Measurements from ENCODE around the gene CSH1.

Gene CSH1

DNA sequence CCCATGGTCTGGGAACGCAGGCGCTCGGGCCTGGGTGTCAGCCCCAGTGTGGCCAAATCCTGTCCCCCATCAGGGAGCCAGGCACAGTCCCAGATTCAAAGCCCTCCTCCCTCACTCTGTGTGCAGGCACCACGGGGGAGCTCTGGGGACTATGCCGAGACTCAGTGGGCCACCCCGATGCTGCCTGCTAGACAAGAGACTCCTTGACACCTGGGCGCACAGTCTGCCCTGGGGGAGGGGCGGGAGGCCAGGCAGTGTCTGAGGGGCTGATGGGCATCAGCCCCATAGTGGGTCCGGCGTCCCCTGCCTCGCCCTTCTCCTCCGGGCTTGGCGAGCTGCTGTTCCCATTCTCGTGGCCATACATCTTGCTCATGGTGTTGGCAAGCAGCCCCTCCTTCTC lies 44.2 kb upstream of the CSH1 start:
- TF ChIP-seq, protein P1, sequence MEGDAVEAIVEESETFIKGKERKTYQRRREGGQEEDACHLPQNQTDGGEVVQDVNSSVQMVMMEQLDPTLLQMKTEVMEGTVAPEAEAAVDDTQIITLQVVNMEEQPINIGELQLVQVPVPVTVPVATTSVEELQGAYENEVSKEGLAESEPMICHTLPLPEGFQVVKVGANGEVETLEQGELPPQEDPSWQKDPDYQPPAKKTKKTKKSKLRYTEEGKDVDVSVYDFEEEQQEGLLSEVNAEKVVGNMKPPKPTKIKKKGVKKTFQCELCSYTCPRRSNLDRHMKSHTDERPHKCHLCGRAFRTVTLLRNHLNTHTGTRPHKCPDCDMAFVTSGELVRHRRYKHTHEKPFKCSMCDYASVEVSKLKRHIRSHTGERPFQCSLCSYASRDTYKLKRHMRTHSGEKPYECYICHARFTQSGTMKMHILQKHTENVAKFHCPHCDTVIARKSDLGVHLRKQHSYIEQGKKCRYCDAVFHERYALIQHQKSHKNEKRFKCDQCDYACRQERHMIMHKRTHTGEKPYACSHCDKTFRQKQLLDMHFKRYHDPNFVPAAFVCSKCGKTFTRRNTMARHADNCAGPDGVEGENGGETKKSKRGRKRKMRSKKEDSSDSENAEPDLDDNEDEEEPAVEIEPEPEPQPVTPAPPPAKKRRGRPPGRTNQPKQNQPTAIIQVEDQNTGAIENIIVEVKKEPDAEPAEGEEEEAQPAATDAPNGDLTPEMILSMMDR (IDR thresholded peaks at IDR 0.05; ENCODE audit: extremely low read depth, missing control alignments), result no peak
- no peak for DNase-seq (ENCODE audit: low spot score)

- DNase-seq (ENCODE audit: low spot score), result no peak
Observed at GRCh38 chr17:63939884-63940283, 43.5 kb upstream of the CSH1 start.

DNA sequence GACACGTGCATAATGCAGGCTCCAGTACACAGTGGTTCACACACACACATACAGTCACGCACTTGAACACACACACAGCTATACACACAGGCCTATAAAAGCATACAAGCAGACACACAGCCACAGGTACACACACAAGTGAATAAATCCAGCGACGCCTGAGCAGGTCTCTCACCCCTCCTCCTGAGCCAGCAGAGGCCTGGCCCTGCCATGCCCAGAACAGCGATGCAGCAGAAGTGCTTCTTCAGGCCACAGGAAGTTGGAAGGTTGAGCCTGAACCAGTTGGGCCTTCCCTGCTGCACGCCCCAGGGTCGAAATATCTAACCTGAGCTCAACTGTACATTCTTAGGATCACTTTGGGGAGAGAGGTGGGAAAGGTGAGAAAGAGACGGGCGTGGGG lies 43.0 kb upstream of the CSH1 start:
- TF ChIP-seq, protein P1 (IDR thresholded peaks at IDR 0.05; ENCODE audit: extremely low read depth, missing control alignments), result no peak
- no peak for DNase-seq (ENCODE audit: low spot score)

More at GRCh38 chr17:63939884-63940283, 43.5 kb upstream of the CSH1 start:
- TF ChIP-seq, protein P1 (IDR thresholded peaks at IDR 0.05; ENCODE audit: extremely low read depth, missing control alignments), result no peak

DNA sequence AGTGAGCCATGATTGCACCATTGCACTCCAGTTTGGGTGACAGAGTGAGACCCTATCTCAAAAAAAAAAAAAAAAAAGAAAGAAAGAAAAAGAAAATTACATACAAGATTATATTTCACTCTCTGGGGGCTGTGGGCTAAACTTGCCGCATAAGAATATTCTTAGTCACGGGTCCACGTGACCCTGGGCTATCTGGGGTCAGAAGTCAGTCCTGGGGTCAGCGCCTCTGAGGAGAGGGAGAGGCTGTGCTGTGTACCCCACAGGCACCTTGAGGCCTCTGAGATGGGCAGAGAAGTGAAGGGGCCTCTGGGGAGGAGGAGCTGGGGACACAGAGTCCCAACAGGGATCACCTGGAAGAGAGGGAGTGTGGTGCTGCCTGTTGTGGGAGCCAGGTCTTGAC lies 41.5 kb upstream of the CSH1 start:
- TF ChIP-seq, protein P1 (IDR thresholded peaks at IDR 0.05; ENCODE audit: extremely low read depth, missing control alignments), result no peak
- no peak for DNase-seq (ENCODE audit: low spot score)

- TF ChIP-seq, protein P1 (IDR thresholded peaks at IDR 0.05; ENCODE audit: extremely low read depth, missing control alignments), result no peak
- DNase-seq (ENCODE audit: low spot score), result no peak
Observed at GRCh38 chr17:63937319-63937718, 40.9 kb upstream of the CSH1 start.

GRCh38 chr17:63934183-63935112 lies 38.1 kb upstream of the CSH1 start:
- DNase-seq (ENCODE audit: low spot score), result no peak
- TF ChIP-seq, protein P1 (IDR thresholded peaks at IDR 0.05; ENCODE audit: extremely low read depth, missing control alignments), result no peak

DNA sequence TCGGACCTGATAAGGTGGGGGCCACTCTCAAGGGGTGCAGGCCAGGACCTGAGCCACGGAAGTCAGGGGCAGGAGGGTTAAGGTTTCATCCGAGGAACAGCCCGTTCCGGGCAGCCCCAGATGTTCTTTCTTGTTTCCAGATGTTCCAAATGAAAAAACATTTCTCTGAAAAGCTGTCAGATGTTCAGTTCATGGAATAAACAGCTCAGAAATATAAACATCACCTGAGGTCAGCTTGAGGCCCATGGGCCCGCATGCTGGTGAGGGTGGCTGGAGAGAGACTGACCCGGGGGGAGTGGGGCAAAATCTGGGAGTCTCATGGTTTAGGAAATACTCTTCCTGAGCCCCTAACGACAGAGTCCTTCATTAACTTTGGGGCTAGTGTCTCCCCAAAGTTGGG lies 37.2 kb upstream of the CSH1 start:
- TF ChIP-seq, protein P1 (IDR thresholded peaks at IDR 0.05; ENCODE audit: extremely low read depth, missing control alignments), result no peak
- no peak for DNase-seq (ENCODE audit: low spot score)
